GM12874 (cell line): Measurements from ENCODE around the gene ZNF638.

Experiments used
- TF ChIP-seq, protein P1 (sequence below): IDR thresholded peaks from 2 replicates; pipeline ENCODE4 v1.5.1; 2011; ENCODE audit warnings: low read depth, mild to moderate bottlenecking, control low read depth, low read length, moderate library complexity; ENCODE audit not compliant: insufficient read depth

Gene ZNF638, protein sequence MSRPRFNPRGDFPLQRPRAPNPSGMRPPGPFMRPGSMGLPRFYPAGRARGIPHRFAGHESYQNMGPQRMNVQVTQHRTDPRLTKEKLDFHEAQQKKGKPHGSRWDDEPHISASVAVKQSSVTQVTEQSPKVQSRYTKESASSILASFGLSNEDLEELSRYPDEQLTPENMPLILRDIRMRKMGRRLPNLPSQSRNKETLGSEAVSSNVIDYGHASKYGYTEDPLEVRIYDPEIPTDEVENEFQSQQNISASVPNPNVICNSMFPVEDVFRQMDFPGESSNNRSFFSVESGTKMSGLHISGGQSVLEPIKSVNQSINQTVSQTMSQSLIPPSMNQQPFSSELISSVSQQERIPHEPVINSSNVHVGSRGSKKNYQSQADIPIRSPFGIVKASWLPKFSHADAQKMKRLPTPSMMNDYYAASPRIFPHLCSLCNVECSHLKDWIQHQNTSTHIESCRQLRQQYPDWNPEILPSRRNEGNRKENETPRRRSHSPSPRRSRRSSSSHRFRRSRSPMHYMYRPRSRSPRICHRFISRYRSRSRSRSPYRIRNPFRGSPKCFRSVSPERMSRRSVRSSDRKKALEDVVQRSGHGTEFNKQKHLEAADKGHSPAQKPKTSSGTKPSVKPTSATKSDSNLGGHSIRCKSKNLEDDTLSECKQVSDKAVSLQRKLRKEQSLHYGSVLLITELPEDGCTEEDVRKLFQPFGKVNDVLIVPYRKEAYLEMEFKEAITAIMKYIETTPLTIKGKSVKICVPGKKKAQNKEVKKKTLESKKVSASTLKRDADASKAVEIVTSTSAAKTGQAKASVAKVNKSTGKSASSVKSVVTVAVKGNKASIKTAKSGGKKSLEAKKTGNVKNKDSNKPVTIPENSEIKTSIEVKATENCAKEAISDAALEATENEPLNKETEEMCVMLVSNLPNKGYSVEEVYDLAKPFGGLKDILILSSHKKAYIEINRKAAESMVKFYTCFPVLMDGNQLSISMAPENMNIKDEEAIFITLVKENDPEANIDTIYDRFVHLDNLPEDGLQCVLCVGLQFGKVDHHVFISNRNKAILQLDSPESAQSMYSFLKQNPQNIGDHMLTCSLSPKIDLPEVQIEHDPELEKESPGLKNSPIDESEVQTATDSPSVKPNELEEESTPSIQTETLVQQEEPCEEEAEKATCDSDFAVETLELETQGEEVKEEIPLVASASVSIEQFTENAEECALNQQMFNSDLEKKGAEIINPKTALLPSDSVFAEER (N-terminal part only)

DNA sequence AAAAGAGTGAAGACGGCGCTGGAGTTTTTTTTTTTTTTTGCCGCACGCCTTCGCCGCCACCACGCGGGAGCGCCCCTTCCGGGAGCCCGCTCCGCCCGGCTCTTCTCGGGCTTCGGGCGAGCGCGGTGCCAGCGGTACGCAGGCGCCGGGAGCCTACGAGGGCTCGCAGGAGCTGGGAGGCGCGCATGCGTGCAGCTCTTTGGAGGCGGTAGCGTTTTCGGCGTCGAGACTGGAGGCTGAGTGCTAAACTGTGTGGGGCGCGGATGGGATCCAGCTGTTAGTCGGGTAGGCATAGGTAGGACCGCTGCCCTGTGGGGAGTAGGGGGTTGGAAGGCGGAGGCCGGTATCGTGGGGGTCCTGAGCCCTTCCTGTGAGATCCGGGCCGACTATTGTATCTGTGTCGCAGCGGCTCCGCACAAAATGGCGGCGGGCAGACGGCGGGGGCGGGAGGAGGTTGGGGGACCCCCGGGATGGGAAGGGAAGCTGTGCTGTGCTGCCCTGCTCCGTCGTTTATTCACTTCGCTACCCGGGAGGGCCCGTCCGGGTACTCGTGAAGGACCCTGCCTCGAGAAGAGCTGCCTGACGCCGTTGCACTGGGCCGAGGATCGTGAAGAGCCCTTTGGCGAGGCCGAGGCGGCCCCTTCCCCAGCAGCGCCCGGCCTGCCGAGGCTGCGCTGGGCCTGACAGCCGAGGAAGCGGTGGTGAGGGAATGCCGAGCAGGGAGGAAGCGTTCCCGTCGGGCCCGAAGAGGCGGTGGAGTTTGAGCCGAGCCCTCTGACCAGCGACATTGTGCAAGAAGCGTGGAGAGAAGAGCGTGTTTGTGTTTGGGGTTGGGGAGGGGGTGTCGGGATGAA lies at the start of gene ZNF638:
ZNF638 (plus strand) TSS at position 202 of the 854 bp plus-strand sequence. CDS start 17,173 bp downstream, outside the sequence.
- TF ChIP-seq, protein P1, sequence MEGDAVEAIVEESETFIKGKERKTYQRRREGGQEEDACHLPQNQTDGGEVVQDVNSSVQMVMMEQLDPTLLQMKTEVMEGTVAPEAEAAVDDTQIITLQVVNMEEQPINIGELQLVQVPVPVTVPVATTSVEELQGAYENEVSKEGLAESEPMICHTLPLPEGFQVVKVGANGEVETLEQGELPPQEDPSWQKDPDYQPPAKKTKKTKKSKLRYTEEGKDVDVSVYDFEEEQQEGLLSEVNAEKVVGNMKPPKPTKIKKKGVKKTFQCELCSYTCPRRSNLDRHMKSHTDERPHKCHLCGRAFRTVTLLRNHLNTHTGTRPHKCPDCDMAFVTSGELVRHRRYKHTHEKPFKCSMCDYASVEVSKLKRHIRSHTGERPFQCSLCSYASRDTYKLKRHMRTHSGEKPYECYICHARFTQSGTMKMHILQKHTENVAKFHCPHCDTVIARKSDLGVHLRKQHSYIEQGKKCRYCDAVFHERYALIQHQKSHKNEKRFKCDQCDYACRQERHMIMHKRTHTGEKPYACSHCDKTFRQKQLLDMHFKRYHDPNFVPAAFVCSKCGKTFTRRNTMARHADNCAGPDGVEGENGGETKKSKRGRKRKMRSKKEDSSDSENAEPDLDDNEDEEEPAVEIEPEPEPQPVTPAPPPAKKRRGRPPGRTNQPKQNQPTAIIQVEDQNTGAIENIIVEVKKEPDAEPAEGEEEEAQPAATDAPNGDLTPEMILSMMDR: peak; percentile 82

DNA sequence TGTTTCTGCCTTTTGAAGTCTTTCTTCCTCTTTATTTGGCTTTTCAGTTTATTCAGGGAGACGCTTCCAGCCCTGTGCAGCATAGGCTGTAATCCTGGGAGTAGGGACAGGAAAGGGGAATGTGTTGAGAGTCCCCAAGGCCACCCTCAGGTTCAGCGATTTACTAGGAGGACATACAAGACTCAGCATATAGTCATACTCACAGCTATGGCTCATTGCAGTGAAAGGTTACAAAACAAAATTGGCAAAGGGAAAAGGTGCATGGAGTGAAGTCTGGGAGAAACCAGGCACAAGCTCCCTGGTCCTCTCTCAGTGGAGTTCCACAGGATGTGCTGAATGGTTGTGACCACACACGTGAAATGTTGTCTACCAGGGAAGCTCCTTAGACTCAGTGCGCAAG lies 49.6 kb upstream of the ZNF638 start:
- TF ChIP-seq, protein P1: no peak

DNA sequence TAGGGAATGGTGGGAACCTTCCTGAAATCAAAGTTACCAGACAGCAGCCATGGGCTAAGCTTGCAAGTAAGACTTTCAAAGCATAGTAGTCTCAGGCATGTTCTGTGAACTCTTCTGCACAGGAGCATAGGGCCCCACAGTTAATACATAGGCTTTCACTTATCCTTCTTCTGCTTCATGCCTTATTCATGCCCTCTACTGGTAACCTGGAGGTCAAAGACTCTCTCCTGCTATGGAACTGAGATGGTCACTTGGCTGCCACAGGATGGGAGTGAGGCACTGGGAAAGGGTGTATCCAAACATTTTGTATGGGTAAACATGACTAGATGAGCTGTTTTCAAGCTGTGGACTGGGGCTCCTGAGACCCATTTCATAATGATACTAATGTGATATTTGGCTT lies 49.1 kb upstream of the ZNF638 start:
- TF ChIP-seq, protein P1: 0 out of 2 replicates have a peak, but pooled peaks have one; percentile 2

DNA sequence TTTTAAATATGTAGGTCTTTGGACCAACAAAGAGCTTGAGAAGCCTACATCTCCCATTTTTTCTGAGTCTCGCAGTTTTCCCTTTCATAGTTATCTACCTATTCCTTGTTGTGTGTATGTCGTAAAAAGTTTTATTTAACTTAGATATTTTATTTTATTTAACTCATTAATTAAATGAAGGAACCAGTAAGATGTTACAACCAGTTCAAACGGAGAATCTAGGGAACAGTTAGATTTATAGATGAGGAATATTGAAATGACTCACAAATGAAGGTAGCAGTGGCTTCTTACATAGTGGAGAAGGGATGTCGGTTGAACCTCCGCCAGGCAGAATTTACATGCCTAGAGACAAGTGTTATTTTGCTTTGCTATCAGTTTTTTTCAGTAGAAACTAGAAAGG lies 48.5 kb upstream of the ZNF638 start:
- TF ChIP-seq, protein P1: no peak

DNA sequence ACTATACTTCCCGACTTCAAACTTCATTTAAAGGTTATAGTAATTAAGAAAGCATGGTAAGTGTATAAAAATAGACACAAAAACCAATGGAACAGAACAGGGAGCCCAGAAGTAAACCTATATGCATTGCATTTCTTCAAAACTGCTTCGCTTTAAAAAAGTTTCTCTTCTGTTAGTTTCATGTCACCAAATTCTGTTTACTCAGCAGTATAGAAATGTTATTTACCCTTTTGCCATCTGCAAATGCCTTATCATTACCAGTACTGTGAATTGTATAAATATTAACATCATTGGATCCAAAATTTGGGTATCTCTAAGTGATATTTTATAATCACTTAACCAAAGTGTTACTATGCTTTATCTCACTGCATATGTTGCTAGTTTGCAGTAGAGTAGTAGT lies 45.9 kb upstream of the ZNF638 start:
- TF ChIP-seq, protein P1: no peak

DNA sequence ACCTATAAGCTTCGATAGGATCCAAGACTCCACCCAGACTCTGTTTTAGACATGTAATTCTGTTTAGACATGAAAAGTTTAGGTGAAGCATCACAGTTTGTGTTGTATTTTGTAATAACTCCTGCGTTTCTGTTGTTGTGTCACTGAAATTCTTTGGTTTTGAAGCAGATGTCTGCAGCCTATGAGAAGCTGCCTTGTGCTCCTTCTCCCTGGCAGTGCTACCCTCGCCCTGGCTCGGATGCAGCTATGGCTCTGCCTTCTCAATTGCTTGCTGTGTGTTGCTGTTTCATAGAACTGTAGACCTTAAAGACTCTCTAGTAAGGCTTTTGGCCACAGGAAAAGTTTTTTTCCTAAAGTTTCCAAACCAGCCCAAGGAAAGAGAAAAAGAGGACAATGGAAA lies 40.2 kb upstream of the ZNF638 start:
- TF ChIP-seq, protein P1: no peak
